ENCODE results near the gene UGT3A1. TPM values are rescaled to one million over a fixed set of nuclear protein-coding genes. Genes with fewer than 3 reads are reported as not detected.
"Not testable (repeated sequence)": the region's sequence is repeated elsewhere in the genome, so short reads cannot be mapped to it uniquely, and the experiment has no call there.

The UGT3A1 gene
- total and polyA plus RNA-seq, 2 donors (not counting 1 experiment from before 2014, with no cell fraction given): not detected

DNA sequence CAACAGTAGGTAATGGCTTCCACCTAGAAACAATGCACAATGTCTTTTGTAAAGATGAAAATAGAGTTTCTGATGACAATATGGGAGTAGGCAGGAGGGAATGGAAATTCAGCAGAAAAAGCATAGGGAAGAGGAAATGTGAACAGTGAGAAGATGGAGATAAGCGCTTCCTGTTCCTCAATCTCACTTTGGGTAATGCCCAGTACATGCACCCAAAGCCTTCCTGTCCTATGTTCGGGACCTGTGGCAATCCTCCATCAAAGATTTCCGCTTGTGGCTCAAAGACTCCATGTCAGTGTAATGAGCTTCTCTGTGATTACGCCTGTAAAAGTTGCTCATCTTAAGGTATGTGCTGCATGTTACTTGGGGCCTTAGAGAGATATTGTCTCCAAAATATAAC, 2.7 kb downstream of the UGT3A1 start:
- H3K4me1 ChIP-seq (ENCODE audit: control insufficient read depth, extremely low read depth, insufficient read depth, low read length): no peaks in the 10 kb centered on the region
- no peak for DNase-seq (ENCODE audit: low read depth in 2 of 2)
- H3K9ac ChIP-seq (ENCODE audit: insufficient read depth, low read length): no peak overlapping the region
- no peak overlapping the region for H3K4me2 ChIP-seq (ENCODE audit: extremely low read depth, insufficient read depth, low read length)
- no peaks in the 10 kb centered on the region for H3K36me3 ChIP-seq (ENCODE audit: control insufficient read depth, insufficient read depth, low read length)
- no peak for TF ChIP-seq EZH2 (IDR thresholded peaks at IDR 0.05; ENCODE audit: low read length, missing control alignments)
- TF ChIP-seq, protein P1, sequence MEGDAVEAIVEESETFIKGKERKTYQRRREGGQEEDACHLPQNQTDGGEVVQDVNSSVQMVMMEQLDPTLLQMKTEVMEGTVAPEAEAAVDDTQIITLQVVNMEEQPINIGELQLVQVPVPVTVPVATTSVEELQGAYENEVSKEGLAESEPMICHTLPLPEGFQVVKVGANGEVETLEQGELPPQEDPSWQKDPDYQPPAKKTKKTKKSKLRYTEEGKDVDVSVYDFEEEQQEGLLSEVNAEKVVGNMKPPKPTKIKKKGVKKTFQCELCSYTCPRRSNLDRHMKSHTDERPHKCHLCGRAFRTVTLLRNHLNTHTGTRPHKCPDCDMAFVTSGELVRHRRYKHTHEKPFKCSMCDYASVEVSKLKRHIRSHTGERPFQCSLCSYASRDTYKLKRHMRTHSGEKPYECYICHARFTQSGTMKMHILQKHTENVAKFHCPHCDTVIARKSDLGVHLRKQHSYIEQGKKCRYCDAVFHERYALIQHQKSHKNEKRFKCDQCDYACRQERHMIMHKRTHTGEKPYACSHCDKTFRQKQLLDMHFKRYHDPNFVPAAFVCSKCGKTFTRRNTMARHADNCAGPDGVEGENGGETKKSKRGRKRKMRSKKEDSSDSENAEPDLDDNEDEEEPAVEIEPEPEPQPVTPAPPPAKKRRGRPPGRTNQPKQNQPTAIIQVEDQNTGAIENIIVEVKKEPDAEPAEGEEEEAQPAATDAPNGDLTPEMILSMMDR (conservative IDR thresholded peaks at IDR 0.05 in 1 of 2, IDR thresholded peaks at IDR 0.05 in 1 of 2; ENCODE audit: low read depth in 1 of 2, low read length in 2 of 2): no peak
- no peak overlapping the region for H3K4me3 ChIP-seq (replicated peaks in 1 of 4; ENCODE audit: control extremely low read depth in 1 of 4, insufficient read depth in 1 of 4, low read depth in 3 of 4, low read length in 4 of 4)
- no peaks in the 10 kb centered on the region for H3K79me2 ChIP-seq (ENCODE audit: control insufficient read depth, insufficient read depth, low read length)
- no peaks in the 10 kb centered on the region for H4K20me1 ChIP-seq (ENCODE audit: control insufficient read depth, extremely low read depth, insufficient read depth, low read length)
- no peaks in the 10 kb centered on the region for H3K9me3 ChIP-seq (ENCODE audit: control insufficient read depth, insufficient read depth, low read depth, low read length)
- no peak overlapping the region for H3K27ac ChIP-seq (ENCODE audit: insufficient read depth, low read length)
- H2AFZ ChIP-seq (ENCODE audit: low read length): no peak overlapping the region
- H3K27me3 ChIP-seq (ENCODE audit: control insufficient read depth, insufficient read depth, low read length): peaks cover 3% of the 10 kb centered on the region

DNA sequence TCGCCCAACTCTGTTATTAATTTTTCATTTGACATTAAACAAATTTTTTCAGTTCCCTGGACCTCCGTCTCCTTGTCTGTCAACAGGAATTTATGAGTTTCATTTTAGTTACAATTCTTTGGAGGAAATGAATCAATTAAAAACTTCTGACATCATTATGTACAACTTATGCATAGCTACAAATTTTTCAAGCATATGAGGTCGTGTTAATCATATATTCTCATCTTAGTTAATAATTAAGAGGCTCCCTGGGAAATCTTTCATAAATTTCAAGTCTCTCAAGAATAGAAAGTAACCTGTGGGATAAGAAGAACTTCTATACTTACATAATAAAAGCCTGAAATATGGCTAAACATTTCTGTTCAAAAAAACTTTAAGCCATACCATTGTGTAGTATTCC, 3.4 kb downstream of the UGT3A1 start:
- H4K20me1 ChIP-seq (ENCODE audit: control insufficient read depth, extremely low read depth, insufficient read depth, low read length): no peaks in the 10 kb centered on the region
- peaks cover 3% of the 10 kb centered on the region for H3K27me3 ChIP-seq (ENCODE audit: control insufficient read depth, insufficient read depth, low read length)
- no peak overlapping the region for H3K4me3 ChIP-seq (replicated peaks in 1 of 4; ENCODE audit: control extremely low read depth in 1 of 4, insufficient read depth in 1 of 4, low read depth in 3 of 4, low read length in 4 of 4)
- H3K9me3 ChIP-seq (ENCODE audit: control insufficient read depth, insufficient read depth, low read depth, low read length): no peaks in the 10 kb centered on the region
- DNase-seq (ENCODE audit: low read depth in 2 of 2): no peak
- H3K4me1 ChIP-seq (ENCODE audit: control insufficient read depth, extremely low read depth, insufficient read depth, low read length): no peaks in the 10 kb centered on the region
- no peaks in the 10 kb centered on the region for H3K36me3 ChIP-seq (ENCODE audit: control insufficient read depth, insufficient read depth, low read length)
- TF ChIP-seq, protein P1 (conservative IDR thresholded peaks at IDR 0.05 in 1 of 2, IDR thresholded peaks at IDR 0.05 in 1 of 2; ENCODE audit: low read depth in 1 of 2, low read length in 2 of 2): no peak
- no peak for TF ChIP-seq EZH2 (IDR thresholded peaks at IDR 0.05; ENCODE audit: low read length, missing control alignments)
- H3K27ac ChIP-seq (ENCODE audit: insufficient read depth, low read length): no peak overlapping the region
- no peaks in the 10 kb centered on the region for H3K79me2 ChIP-seq (ENCODE audit: control insufficient read depth, insufficient read depth, low read length)
- H3K9ac ChIP-seq (ENCODE audit: insufficient read depth, low read length): no peak overlapping the region
- no peak overlapping the region for H2AFZ ChIP-seq (ENCODE audit: low read length)
- no peak overlapping the region for H3K4me2 ChIP-seq (ENCODE audit: extremely low read depth, insufficient read depth, low read length)

DNA sequence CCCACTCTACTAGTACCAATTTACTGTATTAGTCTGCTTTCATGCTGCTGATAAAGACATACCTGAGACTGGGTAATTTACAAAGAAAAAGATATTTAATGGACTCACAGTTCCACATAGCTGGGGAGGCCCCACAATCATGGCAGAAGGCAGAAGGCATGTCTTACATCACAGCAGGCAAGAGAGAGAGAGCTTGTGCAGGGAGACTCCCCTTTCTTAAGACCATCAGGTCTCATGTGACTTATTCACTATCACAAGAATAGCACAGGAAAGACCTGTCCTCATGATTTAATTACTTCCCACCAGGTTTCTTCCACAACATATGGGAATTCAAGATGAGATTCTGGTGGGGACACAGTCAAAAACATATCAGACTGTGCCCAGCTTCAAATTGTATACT, 11.5 kb downstream of the UGT3A1 start:
- Histone ChIP-seq H3K27ac (ENCODE audit: insufficient read depth, low read length) (no peak overlapping the region), H3K36me3 (ENCODE audit: control insufficient read depth, insufficient read depth, low read length) (no peaks in the 10 kb centered on the region), H3K4me3 (replicated peaks in 1 of 4; ENCODE audit: control extremely low read depth in 1 of 4, insufficient read depth in 1 of 4, low read depth in 3 of 4, low read length in 4 of 4) (no peak overlapping the region), H2AFZ (ENCODE audit: low read length) (no peak overlapping the region), H3K79me2 (ENCODE audit: control insufficient read depth, insufficient read depth, low read length) (no peaks in the 10 kb centered on the region), H3K27me3 (ENCODE audit: control insufficient read depth, insufficient read depth, low read length) (no peaks in the 10 kb centered on the region), H3K9me3 (ENCODE audit: control insufficient read depth, insufficient read depth, low read depth, low read length) (no peaks in the 10 kb centered on the region), H3K9ac (ENCODE audit: insufficient read depth, low read length) (no peak overlapping the region), H3K4me1 (ENCODE audit: control insufficient read depth, extremely low read depth, insufficient read depth, low read length) (no peaks in the 10 kb centered on the region), H4K20me1 (ENCODE audit: control insufficient read depth, extremely low read depth, insufficient read depth, low read length) (no peaks in the 10 kb centered on the region), H3K4me2 (ENCODE audit: extremely low read depth, insufficient read depth, low read length) (no peak overlapping the region)
- DNase-seq (ENCODE audit: low read depth in 2 of 2): no peak
- TF ChIP-seq, protein P1 (conservative IDR thresholded peaks at IDR 0.05 in 1 of 2, IDR thresholded peaks at IDR 0.05 in 1 of 2; ENCODE audit: low read depth in 1 of 2, low read length in 2 of 2): no peak
- TF ChIP-seq EZH2 (IDR thresholded peaks at IDR 0.05; ENCODE audit: low read length, missing control alignments): no peak

DNA sequence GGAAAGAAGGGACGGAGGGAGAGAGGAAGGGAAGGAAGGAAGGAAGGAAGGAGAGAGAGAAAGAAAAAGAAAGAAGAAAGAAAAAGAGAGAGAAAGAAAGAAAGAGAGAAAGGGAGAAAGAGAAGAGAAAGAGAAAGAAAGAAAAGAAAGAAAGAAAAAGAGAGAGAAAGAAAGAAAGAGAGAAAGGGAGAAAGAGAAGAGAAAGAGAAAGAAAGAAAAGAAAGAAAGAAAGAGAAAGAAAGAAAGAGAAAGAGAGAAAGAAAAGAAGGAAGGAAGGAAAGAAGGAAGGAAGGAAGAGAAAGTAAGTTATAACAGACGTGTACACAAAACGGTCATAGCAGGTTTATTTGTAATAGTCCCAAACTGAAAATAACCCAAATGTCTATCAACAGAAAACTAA, 14.3 kb downstream of the UGT3A1 start:
- not testable (repeated sequence) for H3K4me1 ChIP-seq (ENCODE audit: control insufficient read depth, extremely low read depth, insufficient read depth, low read length); H3K27me3 ChIP-seq (ENCODE audit: control insufficient read depth, insufficient read depth, low read length); H3K36me3 ChIP-seq (ENCODE audit: control insufficient read depth, insufficient read depth, low read length); H3K27ac ChIP-seq (ENCODE audit: insufficient read depth, low read length); H3K4me3 ChIP-seq (replicated peaks in 1 of 4; ENCODE audit: control extremely low read depth in 1 of 4, insufficient read depth in 1 of 4, low read depth in 3 of 4, low read length in 4 of 4); H3K79me2 ChIP-seq (ENCODE audit: control insufficient read depth, insufficient read depth, low read length); DNase-seq (ENCODE audit: low read depth in 2 of 2); H2AFZ ChIP-seq (ENCODE audit: low read length); H4K20me1 ChIP-seq (ENCODE audit: control insufficient read depth, extremely low read depth, insufficient read depth, low read length); H3K4me2 ChIP-seq (ENCODE audit: extremely low read depth, insufficient read depth, low read length); H3K9ac ChIP-seq (ENCODE audit: insufficient read depth, low read length); H3K9me3 ChIP-seq (ENCODE audit: control insufficient read depth, insufficient read depth, low read depth, low read length)
